ENCODE measurements around the gene MAP3K15.

The MAP3K15 gene

GRCh38 chrX:19514791-19515614 is at the start of gene MAP3K15:
Gene MAP3K15 (minus strand): TSS chrX:19515508. CDS start chrX:19515261, 247 bp downstream.
- peak; percentile 55 for ATAC-seq
- DNase-seq: peak; percentile 27

- ATAC-seq: no peak
- no peak for DNase-seq
These were observed 49.3 kb upstream of the MAP3K15 start for GRCh38 chrX:19564606-19565005.

GRCh38 chrX:19563746-19564145 is 48.4 kb upstream of the MAP3K15 start:
- ATAC-seq (no peak), DNase-seq (no peak)

GRCh38 chrX:19563327-19563726 is 48.0 kb upstream of the MAP3K15 start:
- no peak for DNase-seq
- ATAC-seq: no peak

DNA sequence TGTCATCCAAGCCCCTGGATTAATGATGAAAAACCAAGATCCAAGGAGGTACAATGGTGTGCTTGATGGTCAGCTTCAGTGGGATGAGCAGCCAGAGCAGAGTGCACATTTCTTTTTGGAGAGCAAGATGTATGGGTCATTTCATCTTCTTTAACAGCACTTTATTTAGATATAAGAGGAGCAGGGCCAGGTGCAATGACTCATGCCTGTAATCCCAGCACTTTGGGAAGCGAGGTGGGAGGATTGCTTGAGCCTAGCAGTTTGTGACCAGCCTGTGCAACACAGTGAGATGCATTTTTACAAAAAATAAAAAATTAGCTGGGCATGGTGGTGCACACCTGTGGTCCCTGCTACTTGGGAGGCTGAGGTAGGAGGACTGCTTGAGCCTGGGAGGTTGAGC is 45.3 kb upstream of the MAP3K15 start:
- no peak for DNase-seq
- no peak for ATAC-seq

- DNase-seq (no peak), ATAC-seq (no peak)
These were observed 42.5 kb upstream of the MAP3K15 start for GRCh38 chrX:19557822-19558221.

GRCh38 chrX:19556202-19556601 is 40.9 kb upstream of the MAP3K15 start:
- no peak for ATAC-seq
- DNase-seq: no peak

DNA sequence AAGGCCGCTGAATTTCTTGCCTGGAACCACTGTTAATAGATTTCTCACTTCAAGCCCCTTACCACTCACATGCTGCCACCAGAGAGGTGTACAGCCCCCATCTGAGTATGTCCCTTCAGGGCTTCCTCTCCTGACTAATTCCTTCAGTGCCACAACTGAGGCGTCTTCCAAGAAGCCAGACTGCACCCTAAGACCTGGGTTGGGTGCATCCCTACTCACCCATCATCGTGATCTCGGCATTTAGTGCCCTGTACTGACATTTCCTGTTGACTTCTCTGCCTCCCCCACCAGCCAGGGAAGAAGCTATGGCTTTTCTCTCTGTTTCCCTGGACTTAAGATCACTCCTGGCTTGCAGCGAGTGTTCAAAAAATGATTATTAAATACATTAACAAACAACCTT is 40.4 kb upstream of the MAP3K15 start:
- no peak for DNase-seq
- ATAC-seq: no peak

DNA sequence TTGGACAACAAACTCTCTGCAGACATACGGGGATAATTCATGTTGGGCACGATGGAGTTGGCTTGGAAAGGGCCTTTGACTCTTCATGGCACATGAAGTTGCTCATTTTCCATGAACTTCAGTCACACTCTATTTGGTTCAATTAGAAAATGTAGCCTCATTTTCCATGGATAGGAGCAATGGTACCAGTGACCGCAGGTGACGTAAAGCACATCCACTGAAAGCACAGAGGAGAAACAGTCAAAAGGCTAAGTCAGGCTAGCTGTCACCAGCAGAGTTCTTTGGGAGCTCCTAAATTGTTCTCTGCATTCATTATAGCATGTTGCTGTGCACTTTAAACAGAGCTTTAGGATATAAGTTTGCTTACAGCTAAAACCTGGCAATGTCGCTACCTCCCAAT is 39.9 kb upstream of the MAP3K15 start:
- ATAC-seq (peak; percentile 24), DNase-seq (no peak)

- ATAC-seq: peak; percentile 86
These were observed 39.5 kb upstream of the MAP3K15 start for GRCh38 chrX:19554786-19555185.

GRCh38 chrX:19552793-19553192 is 37.5 kb upstream of the MAP3K15 start:
- DNase-seq (no peak), ATAC-seq (no peak)

More at GRCh38 chrX:19554786-19555185, 39.5 kb upstream of the MAP3K15 start:
- DNase-seq: no peak

DNA sequence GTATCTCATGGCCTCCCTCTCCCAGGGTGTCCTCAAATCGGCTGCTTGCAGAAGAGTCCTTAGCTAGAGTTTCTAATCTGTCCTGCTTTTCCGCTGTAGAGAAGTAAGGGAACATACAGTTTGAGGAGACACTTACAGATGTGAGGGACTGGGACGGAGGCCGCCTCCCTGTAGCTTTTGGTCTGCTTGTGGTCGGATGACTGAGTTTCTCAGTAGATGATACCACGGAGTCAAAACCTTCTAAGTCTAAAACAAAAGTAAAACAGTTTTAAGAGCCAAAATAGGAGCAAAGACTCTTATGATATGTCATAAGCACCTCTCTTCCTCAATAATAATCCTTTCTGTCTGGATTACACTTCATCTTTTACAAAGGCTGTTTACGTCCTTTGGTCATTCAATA is 34.5 kb upstream of the MAP3K15 start:
- peak; percentile 34 for ATAC-seq
- no peak for DNase-seq

GRCh38 chrX:19548934-19549333 is 33.6 kb upstream of the MAP3K15 start:
- ATAC-seq (no peak), DNase-seq (no peak)

DNA sequence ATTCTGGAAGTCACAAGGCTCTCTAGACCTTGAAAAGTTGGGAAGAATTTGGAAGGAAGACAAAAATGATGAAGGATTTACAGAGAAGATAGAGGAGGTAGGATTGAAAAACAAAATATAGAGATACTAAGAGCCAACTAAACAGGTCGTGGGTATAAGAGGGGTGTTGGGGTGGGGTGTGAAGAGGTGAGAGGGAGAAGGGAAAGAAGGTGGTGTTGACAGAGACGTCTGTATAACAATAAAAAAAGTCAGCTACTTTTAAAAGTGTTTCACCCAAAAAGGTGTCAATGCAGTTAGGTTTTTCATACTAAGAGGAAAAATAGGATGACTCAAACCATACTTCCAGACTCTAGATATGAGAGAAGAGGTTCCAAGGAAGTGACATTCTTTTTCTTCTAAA is 33.0 kb upstream of the MAP3K15 start:
- no peak for DNase-seq
- ATAC-seq: no peak

DNA sequence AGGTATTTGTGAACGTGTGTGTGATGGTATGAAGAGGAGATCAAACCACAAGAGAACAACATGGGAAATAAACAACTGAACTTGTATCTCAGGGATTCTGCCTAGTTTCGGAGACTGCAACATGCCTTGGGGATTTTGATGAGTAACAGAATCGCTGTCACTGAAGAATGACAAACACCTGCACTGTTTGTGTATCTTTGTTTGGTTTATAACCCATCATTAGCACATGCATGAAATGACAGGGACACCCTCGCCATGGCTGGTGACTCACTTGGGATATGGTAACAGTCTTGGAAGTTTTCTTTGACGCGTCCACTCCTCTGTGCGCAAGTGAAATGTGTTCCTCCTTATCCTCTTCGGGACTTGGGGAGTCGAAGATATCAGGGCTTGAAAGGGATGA is 30.3 kb upstream of the MAP3K15 start:
- ATAC-seq: no peak
- DNase-seq: no peak

DNA sequence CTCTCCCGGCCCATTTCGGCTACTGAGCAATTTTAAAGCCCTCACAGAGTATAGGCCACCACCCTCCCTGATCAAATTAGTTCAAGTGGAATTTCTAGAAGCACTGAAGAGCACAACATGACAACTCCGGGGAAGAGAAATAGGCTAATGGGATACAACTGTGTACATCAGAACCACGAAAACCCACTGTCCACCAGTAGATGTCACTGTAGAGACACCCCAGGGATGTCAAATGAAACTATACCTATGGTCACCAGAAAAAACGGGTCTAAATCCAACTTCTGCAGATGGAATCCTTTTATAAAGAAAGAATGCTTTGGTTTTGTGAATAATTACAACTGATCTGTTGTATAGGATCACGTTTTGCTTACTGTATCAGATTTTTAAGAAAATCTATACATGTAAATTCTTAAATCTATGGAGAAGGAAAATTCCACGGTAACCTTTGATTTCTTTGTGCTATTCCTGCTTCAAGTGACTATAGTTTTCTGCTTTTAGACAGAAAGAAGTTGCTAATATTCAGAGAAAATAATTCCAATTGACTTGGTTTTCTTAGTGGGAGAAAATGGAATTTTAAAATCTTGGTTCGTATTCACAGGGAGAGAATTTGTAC is 29.5 kb upstream of the MAP3K15 start:
- no peak for ATAC-seq
- DNase-seq: peak; percentile 34

- DNase-seq (no peak), ATAC-seq (no peak)
These were observed 28.7 kb upstream of the MAP3K15 start for GRCh38 chrX:19543951-19544381.

- ATAC-seq (no peak), DNase-seq (no peak)
These were observed 27.9 kb upstream of the MAP3K15 start for GRCh38 chrX:19543020-19543715.

GRCh38 chrX:19541931-19542330 is 26.6 kb upstream of the MAP3K15 start:
- DNase-seq (no peak), ATAC-seq (no peak)

DNA sequence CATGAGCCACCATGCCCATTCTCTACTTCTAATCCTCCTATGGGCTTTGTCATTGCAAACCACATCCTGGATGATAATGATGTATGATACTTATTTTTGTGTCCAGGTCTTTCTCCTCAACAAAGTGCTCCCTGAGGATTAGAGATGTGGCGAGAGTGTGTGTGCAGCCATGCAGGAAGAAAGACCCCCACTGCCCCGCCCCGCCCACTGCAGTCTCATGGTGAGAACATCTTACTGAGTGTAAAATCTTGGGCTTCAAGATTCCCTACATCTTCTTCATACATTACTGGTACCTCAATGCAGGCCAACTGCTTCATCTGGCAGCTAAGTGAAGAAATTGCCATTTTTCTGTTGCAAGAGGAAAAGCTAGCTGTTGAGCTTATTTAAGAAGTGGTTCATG is 25.9 kb upstream of the MAP3K15 start:
- ATAC-seq: no peak
- no peak for DNase-seq

DNA sequence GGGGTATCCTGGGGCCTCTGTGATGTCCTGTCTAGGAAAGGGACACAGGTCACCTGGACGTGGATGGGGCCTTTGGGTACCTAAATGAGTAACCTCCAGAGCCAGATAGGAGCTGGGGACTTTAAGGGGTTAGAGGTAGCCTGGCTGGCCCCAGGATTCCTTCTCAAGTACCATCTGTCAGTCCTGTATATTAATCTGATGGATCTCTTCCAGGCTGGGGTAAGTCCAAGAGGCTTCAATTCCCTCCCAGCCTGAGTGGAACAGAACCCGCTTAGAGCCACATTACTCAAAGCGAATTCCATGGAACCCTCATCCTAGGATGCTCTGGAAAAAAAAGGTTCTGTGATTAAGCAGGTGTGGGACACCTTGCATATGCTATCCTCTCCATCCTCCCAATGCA is 24.8 kb upstream of the MAP3K15 start:
- DNase-seq (no peak), ATAC-seq (no peak)

- DNase-seq (no peak), ATAC-seq (no peak)
These were observed 24.4 kb upstream of the MAP3K15 start for GRCh38 chrX:19539665-19540064.

DNA sequence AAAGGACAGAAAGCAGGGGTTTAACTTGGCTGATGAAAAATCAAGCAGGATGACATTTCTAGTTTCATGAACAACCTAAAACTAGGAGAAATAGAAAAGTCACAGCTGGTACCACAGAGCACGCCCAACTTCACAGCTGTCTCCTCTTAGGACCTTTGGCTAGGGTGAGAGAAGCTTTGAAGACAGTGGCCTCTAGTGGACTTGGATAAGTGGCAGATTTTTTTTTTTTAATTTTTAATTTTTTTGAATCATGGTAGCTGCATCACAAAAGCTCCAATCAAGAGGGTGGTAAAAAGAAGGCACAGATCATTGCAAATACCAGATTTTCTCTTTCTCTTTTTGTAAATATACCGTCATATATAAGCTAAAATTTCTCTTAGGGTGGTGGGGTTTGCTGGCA is 20.2 kb upstream of the MAP3K15 start:
- DNase-seq (no peak), ATAC-seq (no peak)
